HL-60/S4 treated with phorbol 12-myristate 13-acetate at 8.2 ng/mL for 4 days and 3 days (cell line): Measurements from ENCODE around the gene GTPBP1.

Source experiments
- in situ Hi-C: fragments of 300-500 bp; cut with MboI; formaldehyde crosslinking; loops from 2 replicates; pipeline ENCODE4 v1.15.0; 2022; ENCODE audit warnings: low sequenced_read_pairs

The GTPBP1 gene

GRCh38 chr22:38782402-38783094 lies 76.8 kb downstream of the GTPBP1 start:
- in situ Hi-C loops = no loop called here
